HG03558 (cell line): ENCODE data around the gene GABRQ.

Experiments used
- ATAC-seq: cut with Tn5 transposase; IDR thresholded peaks from one replicate; pipeline ENCODE4 v1.9.1; 2021; ENCODE audit warnings: moderate number of reproducible peaks; ENCODE audit not compliant: unreplicated experiment; ENCODE audit errors: extremely low read depth

GABRQ gene

DNA sequence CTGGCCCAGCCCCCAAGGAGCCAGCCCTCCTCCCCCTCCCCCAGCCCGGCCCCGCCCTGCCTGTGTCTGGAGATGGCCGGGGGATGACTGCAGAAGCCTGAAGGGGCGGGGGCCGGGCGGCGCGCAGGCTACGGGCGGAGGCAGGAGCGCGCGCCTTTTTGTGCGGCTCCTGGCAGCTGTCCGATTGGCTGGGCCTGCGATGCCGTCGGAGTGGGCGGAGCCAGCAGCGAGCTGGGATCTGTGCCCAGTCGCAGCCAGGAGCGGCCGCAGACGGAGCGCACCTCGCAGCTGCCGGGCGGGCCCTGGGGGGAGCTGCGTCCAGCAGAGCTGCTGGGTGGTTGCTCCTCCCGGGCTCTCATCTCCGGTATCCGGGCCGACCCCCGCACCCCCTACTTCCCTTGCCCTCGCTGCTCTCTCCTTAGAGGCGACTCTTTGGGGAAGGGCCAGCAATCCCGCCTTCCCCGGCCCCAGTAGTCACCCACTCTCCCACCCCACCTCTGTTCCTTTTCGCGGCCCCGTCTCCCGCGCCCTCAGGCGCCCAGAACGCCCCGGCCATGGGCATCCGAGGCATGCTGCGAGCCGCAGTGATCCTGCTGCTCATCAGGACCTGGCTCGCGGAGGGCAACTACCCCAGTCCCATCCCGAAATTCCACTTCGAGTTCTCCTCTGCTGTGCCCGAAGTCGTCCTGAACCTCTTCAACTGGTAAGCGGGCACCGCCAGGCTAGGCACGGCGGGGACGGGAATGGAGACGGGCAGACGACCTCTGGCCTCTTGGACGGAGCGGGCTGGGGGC is at the start of gene GABRQ:
GABRQ (plus strand) TSS at position 247 of the 794 bp plus-strand sequence; CDS start at position 555, 308 bp downstream.
- no peak for ATAC-seq

DNA sequence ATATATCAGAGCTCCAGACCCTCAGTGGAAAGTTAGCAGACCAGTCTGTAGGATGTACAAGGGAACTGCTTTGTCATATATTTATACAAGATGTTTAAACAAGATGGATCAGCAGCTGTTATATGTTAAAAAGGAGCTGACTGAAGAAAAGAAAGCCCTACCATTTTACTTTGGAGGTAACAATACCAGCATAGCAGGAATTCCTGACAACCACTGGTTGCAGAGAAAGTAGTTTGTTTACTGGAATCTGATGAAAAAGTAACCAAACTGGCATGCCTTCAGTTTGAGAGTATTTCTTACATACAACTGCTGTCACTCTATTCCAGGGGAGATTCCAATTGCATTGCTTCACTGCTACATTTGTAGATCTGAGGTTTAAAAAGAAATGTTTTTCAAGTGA is 49.5 kb upstream of the GABRQ start:
- no peak for ATAC-seq

DNA sequence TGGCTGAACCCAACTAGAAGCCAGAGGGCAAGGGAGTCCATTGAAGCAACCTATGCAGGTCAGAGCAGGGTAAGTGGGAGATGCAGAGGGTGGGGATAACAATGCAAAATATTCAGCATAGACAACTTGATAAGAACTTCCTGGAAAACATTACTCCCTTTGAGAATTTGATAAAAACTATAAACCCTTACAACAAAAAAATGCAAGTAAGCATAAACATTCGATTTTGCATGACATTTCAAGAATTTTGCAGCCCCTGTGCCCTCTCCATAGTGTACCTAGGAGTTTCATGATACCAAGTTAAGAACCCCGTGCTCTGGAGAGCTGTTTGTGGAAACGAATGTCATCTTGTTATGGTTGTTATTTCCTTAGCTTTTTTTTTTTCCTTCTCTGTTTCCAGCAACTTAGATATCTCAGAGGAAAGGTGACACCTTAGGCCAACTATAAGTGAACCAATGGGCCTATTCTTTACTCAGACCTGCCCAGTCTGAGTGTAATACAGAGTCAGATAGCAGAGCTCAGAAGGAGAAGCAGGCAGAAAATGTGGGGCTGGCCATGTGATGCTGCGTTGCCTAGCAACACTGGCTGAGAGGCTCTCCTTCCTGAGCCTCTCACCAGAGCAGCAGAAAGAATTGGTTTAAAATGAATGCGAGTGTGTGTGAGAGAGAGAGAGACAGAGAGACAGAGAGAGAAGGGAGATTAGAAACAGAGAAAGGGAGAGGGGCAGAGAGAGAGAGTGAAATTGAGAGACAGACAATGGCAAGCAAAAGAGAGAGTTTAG is 36.7 kb upstream of the GABRQ start:
- no peak for ATAC-seq

DNA sequence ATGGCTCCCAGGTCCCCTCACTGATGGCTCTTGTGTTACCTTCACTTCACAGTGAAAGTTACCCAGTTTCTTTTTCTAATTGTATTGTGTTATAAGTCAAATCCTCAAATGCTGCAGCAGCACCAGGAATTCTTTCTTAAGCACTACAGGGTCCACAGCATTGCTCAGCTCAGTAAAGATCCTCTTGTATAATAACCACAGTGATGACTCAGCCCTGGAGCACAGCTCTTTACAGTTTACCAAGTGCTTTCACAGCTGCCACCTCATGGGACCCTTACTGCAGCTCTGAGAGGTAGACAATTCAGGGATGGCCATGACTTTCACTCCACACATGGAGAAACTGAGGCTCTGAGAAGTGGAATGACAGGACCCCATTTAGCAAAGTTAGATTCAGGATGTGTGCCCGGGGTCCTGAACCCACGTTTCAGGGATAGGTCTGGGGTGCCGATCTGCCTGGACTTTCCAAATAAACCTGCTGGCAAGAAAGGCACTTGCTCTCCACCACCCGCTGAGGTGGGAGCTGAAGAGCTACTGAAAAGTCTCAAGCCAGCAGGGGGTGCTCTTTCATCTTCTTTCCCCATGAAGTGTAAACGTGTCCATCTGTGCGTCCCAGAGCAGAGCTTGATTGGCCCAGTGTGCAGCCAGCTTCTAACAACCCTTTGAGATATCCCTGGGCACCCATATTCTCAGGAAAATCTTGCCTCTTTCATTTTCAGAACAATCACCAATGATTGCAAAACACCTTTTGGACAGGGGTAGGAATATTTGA is 35.7 kb upstream of the GABRQ start:
- no peak for ATAC-seq

DNA sequence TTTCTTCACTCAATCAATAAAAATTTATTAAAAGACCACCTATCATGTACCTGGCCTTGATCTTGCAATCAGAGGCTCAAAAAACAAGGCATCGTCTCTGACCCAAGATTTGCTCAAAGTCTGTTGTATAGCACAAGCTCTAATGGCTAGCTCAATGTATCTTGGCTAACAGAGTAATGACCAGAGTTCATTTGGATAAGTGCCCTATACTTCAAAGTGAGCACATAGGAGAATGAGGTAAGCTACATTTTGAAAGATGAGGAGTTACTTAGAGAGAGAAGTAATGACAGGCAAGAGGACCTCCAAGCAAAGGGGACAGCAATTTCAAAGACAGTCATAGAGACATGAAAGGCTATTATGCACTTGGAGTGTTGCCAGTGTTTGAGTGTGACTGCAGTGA is 22.9 kb upstream of the GABRQ start:
- no peak for ATAC-seq

DNA sequence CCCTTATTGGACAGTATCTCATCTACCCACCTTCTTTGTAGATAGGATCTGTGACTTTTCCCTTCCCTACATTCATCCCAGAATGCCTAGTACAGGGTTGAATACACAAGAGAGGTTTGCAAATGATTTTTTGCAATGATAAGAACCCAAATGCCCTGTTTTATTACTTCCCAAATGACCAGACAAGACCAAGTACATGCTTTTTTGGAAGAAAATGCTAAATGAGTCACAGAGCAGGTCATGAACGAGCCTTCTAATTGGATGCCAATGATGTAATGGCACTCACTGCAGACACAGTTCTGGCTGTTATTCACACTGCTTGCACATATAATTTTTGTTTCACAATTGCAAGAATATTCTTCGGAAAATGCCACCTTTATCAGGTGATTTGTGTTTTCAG is 17.8 kb upstream of the GABRQ start:
- ATAC-seq = no peak

DNA sequence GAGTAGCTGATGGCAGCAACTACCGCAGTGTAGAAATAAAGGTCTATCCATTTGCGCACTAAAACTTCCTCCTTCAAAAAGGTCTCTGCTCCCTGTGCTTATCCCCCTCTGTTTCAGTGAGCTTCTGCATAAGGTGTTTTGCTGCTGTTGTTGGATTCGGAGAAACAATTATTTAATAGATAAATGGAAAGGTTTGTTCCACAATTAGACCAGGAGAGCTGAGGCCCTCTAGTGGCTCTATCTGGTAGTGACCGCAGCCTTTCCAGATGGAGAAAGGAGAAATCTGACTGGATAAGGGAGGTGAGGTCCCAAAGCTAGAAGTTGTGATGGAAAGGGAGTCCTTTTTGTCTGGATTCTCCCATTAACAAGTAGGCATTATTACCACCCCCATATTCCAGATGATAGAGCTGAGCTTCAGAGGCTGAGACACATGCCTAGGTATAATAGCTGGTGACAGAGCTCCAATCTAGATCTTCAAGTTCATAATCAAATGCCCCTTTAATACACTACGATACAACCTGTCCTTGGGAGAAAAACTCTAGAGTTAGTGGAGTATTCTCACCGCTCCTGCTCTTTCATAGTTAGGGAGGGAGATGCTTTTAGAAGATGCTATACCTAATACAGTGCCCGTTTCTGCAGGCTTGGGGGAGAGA is 5.1 kb upstream of the GABRQ start:
- ATAC-seq = no peak

DNA sequence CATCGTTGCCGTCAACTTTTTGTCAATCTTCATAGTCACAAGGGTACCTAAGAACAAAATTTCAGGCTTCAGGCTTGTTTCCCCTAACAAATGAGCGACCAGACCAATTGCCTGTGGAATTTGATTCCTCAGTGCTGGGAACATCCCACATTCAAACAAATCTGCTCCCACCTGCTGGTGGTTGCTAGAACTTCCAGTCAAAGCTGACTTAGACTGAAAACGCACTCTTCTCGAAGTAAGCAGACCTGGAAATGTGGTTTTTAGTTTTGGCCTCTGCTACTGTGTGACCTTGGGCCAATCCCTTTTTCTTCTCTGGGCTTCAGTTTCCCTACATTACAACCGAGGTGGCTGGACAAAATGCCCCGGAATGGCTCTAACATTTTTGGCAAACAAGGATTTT is 1.8 kb upstream of the GABRQ start:
- ATAC-seq = no peak

DNA sequence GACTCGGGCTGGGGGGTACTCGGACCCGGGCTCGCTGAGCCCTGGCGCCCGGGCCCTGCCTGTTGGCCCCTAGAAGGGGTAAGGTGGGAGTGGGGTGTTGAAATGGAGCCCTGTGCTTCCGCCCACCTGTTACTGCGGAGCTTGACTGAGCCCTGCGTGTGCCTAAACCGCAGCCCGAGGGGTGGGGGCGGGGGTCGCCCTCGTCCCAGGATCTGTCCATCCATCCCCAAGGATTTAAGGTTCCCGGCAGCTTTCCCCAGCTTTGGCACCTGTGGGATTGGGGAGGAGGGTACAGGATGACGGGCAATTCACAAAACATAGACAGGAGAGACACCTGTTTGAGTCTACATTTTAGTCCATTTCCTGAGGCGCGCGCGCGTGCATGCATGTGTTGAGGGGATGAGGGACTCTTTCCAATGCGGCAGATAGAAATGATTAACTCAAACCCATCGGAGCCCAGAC is 779 bp downstream of the GABRQ start:
- no peak for ATAC-seq

DNA sequence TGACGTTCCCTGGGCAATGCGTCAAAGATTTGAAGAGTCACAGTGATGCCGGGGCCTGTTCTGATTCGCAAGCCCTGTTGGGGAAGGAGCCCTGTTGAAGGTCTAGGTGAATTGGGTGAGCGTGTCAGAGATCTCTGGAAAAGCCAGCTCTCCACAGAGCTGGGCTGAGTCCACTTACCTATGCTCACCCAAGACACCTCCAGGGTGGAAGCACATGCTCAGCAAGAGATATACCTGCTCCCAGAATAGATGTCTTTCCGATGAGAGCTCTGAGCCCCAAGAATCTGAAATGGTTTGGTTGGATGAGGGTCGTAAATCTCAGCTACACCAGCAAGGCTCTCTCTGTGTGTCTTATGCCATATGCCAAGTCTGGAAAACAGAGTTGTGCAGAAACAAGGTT is 1.7 kb downstream of the GABRQ start:
- no peak for ATAC-seq

DNA sequence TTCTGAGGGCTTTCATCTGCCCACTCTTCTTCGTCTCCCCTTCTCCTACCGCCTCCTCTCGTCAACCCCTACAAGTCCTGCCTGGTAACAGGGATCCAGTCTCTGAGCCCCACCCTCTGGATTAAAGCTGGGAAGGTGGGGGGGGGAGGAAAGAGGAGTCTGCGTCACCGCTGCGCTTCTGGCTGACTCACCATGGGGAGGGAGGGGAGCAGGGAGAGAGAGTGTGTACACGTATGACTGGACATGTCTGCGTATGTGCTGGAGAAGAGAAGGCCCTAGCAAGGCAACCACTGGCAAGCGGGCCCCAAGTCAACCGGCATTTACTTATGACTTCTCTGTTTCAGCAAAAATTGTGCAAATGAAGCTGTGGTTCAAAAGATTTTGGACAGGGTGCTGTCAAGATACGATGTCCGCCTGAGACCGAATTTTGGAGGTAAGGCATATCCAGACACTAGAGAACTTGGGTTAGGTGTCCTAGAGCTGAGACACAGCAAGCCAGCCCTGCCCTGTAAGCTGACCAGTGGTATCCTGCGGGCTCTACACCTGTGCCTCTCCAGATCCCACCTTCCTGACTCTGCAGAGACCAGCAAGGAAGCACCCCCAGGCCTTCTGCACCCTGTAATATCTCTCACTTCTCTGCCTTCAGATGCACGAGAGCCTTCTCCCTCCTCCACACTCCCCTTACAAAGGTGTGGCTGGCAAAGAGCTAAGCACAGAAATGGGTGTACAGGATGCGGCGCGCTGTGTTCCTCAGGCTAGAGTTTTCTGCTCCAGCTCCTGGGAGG is 2.5 kb downstream of the GABRQ start:
- no peak for ATAC-seq

DNA sequence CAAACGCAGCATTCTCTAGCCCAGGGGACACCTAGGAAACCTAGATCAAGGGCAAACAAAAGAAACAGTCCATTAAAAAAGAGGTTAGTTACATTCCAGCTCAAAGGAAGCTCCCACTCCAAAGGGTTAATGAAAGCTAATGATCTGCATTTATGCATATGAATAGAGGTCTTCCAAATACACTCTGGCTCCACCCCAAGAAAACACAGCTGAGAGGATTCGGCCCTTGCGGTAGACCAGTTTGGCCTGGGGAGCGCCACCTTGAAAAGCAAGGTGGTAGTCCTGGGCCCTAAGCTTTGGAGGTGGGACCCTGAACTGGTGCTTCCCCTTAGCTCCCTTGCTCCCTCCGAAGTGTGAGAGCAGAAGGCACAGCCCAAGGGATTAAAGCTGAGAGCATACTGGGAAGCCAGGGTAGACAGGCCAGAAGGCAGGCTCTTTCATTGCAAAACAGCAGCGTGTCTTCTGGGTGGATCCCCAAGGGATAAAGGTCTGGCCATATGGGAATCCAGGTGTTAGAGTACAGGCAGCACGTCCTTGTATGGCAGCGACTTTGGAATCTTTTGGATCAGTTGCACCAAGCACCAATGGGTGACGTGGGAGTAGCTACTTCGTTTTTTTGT is 3.7 kb downstream of the GABRQ start:
- ATAC-seq = no peak

DNA sequence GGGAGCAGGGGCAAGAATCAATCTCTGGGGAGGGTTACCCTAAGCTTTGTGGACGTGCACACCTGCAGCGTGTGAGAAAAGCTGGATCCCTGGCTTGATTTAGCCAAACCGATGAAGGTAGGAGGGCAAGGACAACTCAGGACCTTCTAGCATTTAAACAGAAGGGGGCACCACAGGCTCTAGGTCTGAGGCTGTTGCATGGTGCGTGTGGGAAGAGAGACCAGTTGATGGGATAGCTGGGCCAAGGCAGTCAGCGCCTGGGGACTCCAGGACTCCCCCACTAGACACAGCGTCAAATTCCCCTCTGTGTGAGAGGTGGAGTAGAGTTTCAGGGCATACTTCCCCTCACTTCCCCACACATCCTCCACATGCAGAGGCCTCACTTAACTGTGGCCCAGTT is 4.3 kb downstream of the GABRQ start:
- ATAC-seq = no peak

DNA sequence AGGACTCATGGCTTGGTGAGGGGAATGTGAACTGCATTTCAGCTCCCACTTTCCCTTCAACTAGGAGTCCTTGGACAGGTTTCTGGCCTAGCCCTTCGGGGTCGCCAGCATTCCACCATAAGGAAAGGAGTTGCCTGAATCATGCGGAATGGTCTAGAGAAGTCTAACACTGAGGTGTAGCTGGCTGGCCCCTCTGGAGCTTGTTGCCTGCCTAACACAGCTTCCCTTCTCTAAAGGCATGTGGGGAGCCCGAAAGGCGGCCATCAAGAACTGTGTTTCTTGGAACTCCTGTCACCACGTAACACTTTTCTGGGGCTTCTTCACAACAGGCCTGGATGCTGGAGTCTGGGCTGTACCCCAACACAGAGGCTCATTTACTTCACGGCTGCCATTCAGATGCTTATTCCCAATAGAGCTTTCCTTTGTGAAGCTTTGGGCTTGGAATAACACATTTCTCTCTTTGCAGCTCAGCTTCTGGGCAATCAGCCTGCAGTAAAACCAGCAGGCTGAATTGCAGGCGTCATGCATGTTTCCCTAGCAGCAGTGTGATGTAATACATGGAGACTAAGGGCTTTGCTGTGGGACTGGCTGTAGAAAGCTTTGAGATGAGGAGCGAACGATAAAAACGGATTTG is 5.4 kb downstream of the GABRQ start:
- ATAC-seq = no peak

DNA sequence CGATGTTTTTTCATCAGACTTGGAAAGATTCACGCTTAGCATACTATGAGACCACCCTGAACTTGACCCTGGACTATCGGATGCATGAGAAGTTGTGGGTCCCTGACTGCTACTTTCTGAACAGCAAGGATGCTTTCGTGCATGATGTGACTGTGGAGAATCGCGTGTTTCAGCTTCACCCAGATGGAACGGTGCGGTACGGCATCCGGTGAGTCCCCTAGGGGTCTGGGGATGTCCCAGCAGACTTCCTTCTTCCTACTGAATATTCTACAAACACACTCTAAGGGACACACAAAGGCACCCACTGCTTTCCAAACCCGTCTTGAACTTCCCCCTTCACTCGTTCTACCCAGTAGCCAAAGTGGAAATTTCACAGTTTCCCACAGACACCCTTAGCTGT is 9.3 kb downstream of the GABRQ start:
- no peak for ATAC-seq

DNA sequence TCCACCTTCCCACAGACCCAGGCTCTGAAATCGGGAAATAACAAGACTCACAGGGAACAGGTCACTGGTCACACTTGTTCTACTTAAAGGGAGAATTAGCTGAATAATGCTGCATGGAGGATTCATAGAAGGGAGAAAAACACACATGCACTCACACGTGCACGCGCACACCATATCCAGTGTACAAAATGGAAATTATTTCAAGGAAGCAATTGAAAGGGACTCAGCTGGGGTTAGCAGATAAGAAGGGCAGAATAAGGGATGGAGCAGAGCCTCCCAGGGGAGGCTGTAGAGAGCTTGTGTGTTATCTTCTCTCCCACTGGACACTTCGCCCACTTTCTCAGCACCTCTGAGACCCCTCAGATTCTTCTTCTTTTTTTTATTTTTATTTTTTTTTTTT is 10.3 kb downstream of the GABRQ start:
- ATAC-seq = no peak

DNA sequence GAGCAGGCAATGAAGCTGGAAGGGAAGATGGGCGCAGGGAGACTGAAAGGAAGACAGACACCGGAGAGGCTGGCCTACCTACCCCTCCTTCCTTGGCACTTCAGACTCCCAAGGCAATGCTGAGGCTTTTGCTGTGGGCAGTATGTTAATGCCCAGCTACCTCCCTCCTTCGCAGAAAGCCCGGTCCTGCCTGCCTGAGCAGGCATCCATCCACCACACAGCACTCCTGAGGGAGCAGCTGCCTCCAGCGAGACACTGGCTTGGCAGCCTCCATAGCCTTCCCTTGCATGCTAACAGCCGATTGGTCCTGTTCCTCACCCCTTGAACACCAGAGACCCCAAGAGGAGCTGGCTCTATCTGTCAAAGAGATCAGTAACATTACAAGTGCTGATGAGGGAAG is 14.4 kb downstream of the GABRQ start:
- ATAC-seq = no peak

DNA sequence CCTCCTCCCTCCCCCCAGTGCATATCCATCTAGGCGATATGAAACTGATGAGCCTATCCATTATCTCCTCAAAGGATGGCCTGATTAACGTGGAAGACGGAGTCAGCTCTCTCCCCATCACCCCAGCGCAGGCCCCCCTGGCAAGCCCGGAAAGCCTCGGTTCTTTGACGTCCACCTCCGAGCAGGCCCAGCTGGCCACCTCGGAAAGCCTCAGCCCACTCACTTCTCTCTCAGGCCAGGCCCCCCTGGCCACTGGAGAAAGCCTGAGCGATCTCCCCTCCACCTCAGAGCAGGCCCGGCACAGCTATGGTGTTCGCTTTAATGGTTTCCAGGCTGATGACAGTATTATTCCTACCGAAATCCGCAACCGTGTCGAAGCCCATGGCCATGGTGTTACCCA is 14.8 kb downstream of the GABRQ start:
- ATAC-seq = no peak

DNA sequence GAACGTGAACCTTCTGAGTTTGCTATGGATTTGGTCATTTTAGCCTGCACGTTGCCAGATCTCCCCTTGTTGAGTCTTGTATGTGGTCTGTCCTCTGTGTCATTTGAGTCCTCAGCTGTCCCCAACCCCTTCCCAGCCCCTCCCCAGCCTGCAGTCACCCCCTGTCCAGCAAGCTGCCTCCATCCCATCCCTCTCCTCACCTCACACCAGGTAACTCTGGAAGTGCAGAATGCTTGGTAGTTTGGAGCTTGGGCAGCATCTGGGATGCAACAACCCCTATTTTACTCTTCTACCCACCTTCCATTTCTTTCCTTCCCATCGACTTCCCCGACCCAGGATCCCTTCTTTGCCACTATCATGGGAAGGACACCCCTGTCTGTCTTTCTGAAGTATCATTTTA is 18.4 kb downstream of the GABRQ start:
- no peak for ATAC-seq
